Panc1 (cell line): ENCODE data around the gene ZNF335.

ENCODE experiments used
- CTCF ChIP-seq: fragments of 450-650 bp; IDR thresholded peaks from 2 replicates; pipeline ENCODE4 v1.5.1; 2017; ENCODE audit warnings: mild to moderate bottlenecking
- POLR2AphosphoS5 ChIP-seq: IDR thresholded peaks from 2 replicates; pipeline ENCODE4 v1.6.1; 2012; ENCODE audit warnings: mild to moderate bottlenecking, low read depth, low read length, moderate library complexity

DNA sequence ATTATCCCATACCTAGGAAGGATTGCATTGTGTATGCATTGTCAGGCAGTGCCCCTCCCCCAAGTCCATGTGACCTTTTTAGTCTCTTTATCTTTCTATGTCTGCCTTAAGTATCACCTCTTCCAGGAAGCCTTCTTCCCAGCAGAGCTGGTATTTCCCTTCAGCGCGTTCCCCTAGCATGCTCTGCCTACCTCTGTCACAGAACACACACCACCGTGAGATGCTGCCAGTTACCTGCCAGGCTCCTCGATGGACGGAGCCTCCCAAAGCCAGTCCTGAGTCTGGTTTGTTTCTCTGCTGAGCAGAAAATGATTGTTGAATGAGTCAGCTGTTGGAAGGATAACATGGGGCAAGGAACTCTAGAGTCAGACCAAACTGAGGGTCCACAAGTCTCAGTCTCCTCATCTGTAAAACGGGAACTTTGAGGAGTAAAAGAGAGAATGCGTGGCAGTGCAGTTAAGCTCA is 11.3 kb upstream of the ZNF335 start:
- TF ChIP-seq CTCF: no peak
- no peak for TF ChIP-seq POLR2AphosphoS5
